NAMALWA (cell line): ENCODE data around the gene GSPT1.
"Not testable (repeated sequence)": the region's sequence is repeated elsewhere in the genome, so short reads cannot be mapped to it uniquely, and the experiment has no call there.

Experiments
- DNase-seq: peaks from one replicate; pipeline ENCODE4 v3.0.0-alpha.2; 2015; ENCODE audit warnings: low spot score

GSPT1 gene

GRCh38 chr16:11857161-11857560 lies 58.6 kb downstream of the GSPT1 start:
- DNase-seq: no peak

GRCh38 chr16:11852092-11852809 lies 63.5 kb downstream of the GSPT1 start:
- no peak for DNase-seq

DNA sequence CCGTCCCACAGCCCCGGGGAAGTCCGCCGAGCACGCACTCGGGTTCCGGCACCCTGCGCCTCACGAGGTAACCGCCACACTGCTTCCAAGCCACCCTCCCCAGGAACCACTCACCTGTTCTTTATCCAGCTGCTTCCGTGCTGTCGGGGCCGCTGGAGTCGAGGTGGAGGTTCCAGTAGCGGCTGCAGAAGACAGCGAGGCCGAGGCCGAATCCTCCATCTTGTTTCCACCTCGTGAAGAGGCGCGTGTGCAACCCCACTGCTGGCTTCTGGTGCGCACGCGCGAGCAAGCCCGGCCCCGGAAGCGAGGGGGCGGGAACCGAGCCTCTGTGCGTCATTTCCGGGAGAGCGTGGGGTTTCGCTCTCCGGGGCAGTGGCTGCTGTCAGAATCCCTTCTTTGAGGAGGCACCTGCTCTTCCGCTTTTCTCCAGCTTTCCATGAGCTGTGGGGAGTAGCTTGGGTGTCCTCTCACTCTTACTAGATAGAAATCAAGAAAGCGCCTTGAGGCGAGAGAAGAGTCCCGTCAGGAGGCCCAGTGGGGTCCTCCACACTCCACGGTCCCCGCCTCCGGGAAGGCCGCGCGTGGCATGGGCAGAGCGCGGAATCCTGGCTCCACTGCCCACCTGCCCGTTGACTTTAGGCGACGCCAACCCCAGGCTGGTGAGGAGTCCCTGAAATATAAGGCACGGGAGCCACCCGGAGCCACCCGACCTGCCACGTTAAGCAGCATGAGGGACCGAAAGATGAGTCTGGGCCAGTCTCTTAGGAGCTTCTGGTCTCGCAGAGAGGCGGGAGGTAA lies 64.3 kb downstream of the GSPT1 start, which contains the start of gene RSL1D1:
TSS of gene RSL1D1 (minus strand) at position 249 of the 798 bp plus-strand sequence. CDS start at position 219, 30 bp downstream.
- DNase-seq: peak; percentile 96

- DNase-seq: no peak
These were observed 66.9 kb downstream of the GSPT1 start for GRCh38 chr16:11848842-11849241.

- DNase-seq: no peak
These were observed 71.3 kb downstream of the GSPT1 start for GRCh38 chr16:11844499-11844898.

DNA sequence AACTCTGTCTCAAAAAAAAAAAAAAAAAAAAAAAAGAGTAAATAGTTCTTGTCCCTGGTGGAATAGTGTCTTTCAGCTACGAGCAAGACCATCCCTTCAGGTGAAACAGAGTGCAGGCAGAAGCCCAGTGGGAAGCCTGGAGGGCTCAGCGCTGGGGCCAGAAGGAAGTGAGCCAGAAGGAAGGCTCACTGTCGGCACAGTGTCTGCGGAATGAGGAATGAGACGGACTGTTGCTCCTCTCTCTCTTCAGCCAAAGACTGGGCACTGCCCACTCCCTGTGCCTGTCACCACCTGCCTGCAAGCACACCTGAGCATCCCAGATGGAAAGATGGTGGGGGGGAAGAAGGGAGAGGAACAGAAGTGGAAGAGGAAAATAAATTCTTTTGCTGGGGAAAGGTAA lies 71.9 kb downstream of the GSPT1 start:
- DNase-seq: no peak

DNA sequence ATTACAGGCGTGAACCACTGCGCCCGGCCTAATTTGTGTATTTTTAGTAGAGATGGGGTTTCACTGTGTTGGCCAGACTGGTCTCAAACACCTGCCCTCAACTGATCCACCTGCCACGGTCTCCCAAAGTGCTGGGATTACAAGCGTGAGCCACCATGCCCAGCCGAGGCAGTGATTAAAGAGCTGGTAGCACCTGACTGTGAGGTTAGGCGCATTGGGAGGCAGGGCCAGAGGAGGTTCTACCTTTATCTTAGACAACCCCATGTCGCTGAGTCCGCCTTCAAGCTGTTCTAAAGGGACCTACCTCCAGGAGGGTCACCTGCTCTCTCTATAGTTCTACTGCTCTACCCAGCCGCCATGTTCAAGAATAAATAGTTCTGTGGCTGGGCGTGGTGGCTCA lies 72.5 kb downstream of the GSPT1 start:
- DNase-seq: no peak

- no peak for DNase-seq
These were observed 74.7 kb downstream of the GSPT1 start for GRCh38 chr16:11841026-11841425.

DNA sequence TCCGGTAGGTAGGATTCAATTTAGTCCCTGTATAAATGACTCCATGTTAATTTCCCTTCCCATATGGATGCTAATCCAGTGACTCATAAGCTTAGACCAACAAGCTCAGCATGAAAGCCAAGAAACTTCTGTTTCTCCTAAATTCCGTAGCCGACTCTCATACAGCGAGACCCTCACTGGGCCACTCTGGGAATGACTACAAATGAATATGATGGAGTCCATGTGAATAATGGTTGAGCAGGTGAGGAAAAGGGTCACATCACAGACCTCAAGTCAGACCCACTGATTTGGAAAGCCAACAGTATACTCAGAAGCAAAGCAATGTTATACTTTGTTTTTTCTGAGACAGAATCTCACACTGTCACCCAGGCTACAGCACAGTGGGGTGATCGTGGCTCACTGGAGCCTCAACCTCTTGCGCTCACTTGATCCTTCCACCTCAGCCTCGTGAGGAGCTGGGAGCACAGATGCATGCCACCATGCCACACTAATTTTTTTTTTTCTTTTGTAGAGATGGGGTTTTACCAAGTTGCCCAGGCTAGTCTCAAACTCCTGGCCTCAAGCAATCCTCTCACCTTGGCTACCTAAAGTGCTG lies 79.0 kb downstream of the GSPT1 start:
- no peak for DNase-seq

GRCh38 chr16:11835891-11836649 lies 79.7 kb downstream of the GSPT1 start:
- DNase-seq: no peak

DNA sequence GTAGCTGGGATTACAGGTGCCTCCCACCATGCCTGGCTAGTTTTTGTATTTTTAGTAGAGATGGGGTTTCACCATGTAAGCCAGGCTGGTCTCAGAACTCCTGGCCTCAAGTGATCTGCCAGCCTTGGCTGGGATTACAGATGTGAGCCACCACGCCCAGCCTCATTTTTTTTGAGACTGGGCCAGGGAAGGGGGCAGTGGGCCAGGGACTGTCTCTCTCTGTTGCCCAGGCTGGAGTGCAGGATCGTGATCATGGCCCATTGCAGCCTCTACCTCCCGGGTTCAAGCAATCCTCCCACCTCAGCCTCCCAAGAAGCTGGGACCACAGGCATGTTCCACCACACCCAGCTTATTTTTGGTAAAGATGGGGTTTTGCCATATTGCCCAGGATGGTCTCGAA lies 80.4 kb downstream of the GSPT1 start:
- DNase-seq: no peak

GRCh38 chr16:11833951-11834695 lies 81.6 kb downstream of the GSPT1 start:
- peak; percentile 31 for DNase-seq

DNA sequence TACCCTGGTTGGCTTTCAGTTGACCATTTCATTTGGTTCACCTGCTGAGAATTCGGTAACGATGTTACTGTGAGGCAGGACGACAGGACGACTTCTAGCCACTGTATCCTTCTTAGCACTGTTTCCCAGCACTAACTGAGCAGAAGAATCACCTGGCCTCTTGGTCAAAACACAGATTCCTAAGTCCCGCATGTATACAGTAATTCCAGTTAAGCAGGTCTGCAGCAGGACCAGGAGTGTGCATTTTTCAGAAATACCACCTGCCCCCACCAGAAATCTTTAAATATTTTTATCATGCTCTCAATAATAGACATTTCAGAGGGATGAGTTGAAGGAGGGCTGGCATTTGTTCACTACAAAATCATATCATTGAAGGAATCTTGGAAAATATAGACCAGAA lies 87.1 kb downstream of the GSPT1 start:
- no peak for DNase-seq

GRCh38 chr16:11825520-11826165 lies 90.1 kb downstream of the GSPT1 start:
- DNase-seq: not testable (repeated sequence)

- no peak for DNase-seq
These were observed 91.4 kb downstream of the GSPT1 start for GRCh38 chr16:11824362-11824761.

GRCh38 chr16:11823645-11824044 lies 92.1 kb downstream of the GSPT1 start:
- DNase-seq: not testable (repeated sequence)

DNA sequence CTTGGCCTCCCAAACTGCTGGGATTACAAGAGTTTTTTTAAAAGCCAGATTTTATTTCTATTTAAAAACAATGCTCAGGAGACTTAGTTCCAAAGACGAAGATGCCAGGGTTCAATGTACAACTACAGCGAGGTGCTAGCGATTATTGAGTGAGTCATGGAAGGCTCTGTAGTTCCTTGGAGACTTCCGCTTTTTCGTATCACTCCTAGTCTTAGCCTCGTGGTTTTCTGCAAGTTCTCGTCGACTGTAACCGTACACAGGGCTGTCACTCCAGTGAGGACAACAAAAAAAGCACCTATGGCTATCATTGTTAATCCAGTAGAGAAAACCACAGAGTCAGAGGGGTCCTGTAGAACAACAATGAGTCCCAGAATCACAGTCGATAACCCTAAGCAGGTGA lies 96.0 kb downstream of the GSPT1 start:
- DNase-seq: no peak

DNA sequence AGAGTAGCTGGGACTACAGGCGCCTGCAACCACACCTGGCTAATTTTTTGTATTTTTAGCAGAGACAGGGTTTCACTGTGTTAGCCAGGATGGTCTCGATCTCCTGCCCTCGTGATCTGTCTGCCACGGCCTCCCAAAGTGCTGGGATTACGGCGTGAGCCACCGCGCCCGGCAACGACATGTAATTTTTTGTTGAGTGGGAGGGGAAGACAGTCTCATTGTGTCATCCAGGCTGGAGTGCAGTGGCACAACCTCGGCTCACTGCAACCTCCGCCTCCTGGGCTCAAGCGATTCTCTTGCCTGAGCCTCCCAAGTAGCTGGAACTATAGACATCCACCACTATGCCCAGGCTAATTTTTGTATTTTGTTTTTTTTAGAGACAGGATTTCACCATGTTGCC lies 96.8 kb downstream of the GSPT1 start:
- DNase-seq: not testable (repeated sequence)
